Neural progenitor cell (in vitro differentiated cells): ENCODE results near the gene SLC6A17.

ENCODE experiments used
- EZH2 ChIP-seq: fragments of 200-600 bp; sonication (generic); IDR thresholded peaks from 2 replicates; pipeline ENCODE4 v1.6.1; 2017; ENCODE audit warnings: antibody characterized with exemption, mild to moderate bottlenecking, moderate library complexity
- EZH2phosphoT487 ChIP-seq: fragments of 200-600 bp; sonication (generic); IDR thresholded peaks from 2 replicates; pipeline ENCODE4 v1.6.1; 2017; ENCODE audit warnings: antibody characterized with exemption
- TF ChIP-seq, protein P1 (sequence below): fragments of 200-600 bp; sonication (generic); IDR thresholded peaks from 2 replicates; pipeline ENCODE4 v1.5.1; 2017; ENCODE audit warnings: antibody characterized with exemption, mild to moderate bottlenecking

GRCh38 chr1:110235834-110236682 is 85.8 kb downstream of the SLC6A17 start:
- TF ChIP-seq EZH2 (no peak), EZH2phosphoT487 (no peak)
- TF ChIP-seq, protein P1, sequence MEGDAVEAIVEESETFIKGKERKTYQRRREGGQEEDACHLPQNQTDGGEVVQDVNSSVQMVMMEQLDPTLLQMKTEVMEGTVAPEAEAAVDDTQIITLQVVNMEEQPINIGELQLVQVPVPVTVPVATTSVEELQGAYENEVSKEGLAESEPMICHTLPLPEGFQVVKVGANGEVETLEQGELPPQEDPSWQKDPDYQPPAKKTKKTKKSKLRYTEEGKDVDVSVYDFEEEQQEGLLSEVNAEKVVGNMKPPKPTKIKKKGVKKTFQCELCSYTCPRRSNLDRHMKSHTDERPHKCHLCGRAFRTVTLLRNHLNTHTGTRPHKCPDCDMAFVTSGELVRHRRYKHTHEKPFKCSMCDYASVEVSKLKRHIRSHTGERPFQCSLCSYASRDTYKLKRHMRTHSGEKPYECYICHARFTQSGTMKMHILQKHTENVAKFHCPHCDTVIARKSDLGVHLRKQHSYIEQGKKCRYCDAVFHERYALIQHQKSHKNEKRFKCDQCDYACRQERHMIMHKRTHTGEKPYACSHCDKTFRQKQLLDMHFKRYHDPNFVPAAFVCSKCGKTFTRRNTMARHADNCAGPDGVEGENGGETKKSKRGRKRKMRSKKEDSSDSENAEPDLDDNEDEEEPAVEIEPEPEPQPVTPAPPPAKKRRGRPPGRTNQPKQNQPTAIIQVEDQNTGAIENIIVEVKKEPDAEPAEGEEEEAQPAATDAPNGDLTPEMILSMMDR = no peak
